Measurements from ENCODE around the gene SGK1. TPM values are rescaled to one million over a fixed set of nuclear protein-coding genes. Genes with fewer than 3 reads are reported as not detected.

Gene SGK1
- polyA plus RNA-seq, 1 of the 3 experiments (the other 2 are of a cell fraction): 440 TPM

- H3K9me2 ChIP-seq: no peaks in the 10 kb centered on the region
- no peak overlapping the region for H2AFZ ChIP-seq (ENCODE audit: low read depth)
- no peak for DNase-seq
- H3K79me2 ChIP-seq (ENCODE audit: insufficient read depth): no peaks in the 10 kb centered on the region
- no peaks in the 10 kb centered on the region for H3K9me3 ChIP-seq
- no peaks in the 10 kb centered on the region for H3F3A ChIP-seq (replicated peaks; ENCODE audit: insufficient read depth)
- peaks cover 0 to 6% of the 10 kb centered on the region in 2 experiments; a peak in 2 of 4 replicates for H3K4me1 ChIP-seq (ENCODE audit: control insufficient read depth in 1 of 2, insufficient read depth in 2 of 2, low read depth in 1 of 2, low read length in 1 of 2)
- TF ChIP-seq EZH2phosphoT487 (IDR thresholded peaks at IDR 0.05; ENCODE audit: borderline replicate concordance, low read depth) (no peak), MXI1 (IDR thresholded peaks at IDR 0.05; ENCODE audit: low read depth, low read length) (no peak), IRF3 (IDR thresholded peaks at IDR 0.05; ENCODE audit: low read depth, low read length) (no peak), YY1 (IDR thresholded peaks at IDR 0.05; ENCODE audit: low read depth) (no peak), SMC3 (IDR thresholded peaks at IDR 0.05; ENCODE audit: low read depth, low read length) (no peak), RXRA (IDR thresholded peaks at IDR 0.05; ENCODE audit: borderline replicate concordance, low read depth) (no peak), FOSL2 (IDR thresholded peaks at IDR 0.05; ENCODE audit: borderline replicate concordance, low read depth) (no peak), NRF1 (IDR thresholded peaks at IDR 0.05; ENCODE audit: low read depth, low read length) (no peak), RCOR1 (IDR thresholded peaks at IDR 0.05; ENCODE audit: low read length) (no peak), RAD21 (IDR thresholded peaks at IDR 0.05; ENCODE audit: low read length) (no peak)
- TF ChIP-seq, protein P1, sequence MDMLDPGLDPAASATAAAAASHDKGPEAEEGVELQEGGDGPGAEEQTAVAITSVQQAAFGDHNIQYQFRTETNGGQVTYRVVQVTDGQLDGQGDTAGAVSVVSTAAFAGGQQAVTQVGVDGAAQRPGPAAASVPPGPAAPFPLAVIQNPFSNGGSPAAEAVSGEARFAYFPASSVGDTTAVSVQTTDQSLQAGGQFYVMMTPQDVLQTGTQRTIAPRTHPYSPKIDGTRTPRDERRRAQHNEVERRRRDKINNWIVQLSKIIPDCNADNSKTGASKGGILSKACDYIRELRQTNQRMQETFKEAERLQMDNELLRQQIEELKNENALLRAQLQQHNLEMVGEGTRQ (IDR thresholded peaks at IDR 0.05; ENCODE audit: borderline replicate concordance, low read depth, low read length): no peak
- TF ChIP-seq, protein P2, sequence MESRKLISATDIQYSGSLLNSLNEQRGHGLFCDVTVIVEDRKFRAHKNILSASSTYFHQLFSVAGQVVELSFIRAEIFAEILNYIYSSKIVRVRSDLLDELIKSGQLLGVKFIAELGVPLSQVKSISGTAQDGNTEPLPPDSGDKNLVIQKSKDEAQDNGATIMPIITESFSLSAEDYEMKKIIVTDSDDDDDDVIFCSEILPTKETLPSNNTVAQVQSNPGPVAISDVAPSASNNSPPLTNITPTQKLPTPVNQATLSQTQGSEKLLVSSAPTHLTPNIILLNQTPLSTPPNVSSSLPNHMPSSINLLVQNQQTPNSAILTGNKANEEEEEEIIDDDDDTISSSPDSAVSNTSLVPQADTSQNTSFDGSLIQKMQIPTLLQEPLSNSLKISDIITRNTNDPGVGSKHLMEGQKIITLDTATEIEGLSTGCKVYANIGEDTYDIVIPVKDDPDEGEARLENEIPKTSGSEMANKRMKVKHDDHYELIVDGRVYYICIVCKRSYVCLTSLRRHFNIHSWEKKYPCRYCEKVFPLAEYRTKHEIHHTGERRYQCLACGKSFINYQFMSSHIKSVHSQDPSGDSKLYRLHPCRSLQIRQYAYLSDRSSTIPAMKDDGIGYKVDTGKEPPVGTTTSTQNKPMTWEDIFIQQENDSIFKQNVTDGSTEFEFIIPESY (IDR thresholded peaks at IDR 0.05; ENCODE audit: borderline replicate concordance, low read depth): no peak
- 83% methylated on average over 4 of the region's 4 CpGs for WGBS (ENCODE audit: low lambda C conversion rate)
- H3K9ac ChIP-seq: no peak overlapping the region
- no peak overlapping the region for H3K27ac ChIP-seq (ENCODE audit: low read depth in 2 of 2, low read length in 1 of 2)
- H3K36me3 ChIP-seq (replicated peaks in 1 of 2; ENCODE audit: control insufficient read depth in 1 of 2, insufficient read depth in 2 of 2, low read length in 1 of 2): no peaks in the 10 kb centered on the region
- H3K27me3 ChIP-seq (ENCODE audit: insufficient read depth): no peaks in the 10 kb centered on the region
- CTCF ChIA-PET: interaction anchor here (1.3 kb wide), 1 partner anchor 393 kb away, joined by 4 read pairs; no protein-coding TSS in a partner anchor
- H3K4me3 ChIP-seq (ENCODE audit: low read depth in 2 of 2, low read length in 1 of 2): no peak overlapping the region
- POLR2A ChIA-PET: no interaction called here
- no peak overlapping the region for H3K4me2 ChIP-seq
- no peaks in the 10 kb centered on the region for H4K20me1 ChIP-seq (ENCODE audit: insufficient read depth)
Measured at GRCh38 chr6:134247844-134248580, 69.9 kb downstream of the SGK1 start.

Data from SK-N-SH (cell line).